NT2/D1 (cell line): Measurements from ENCODE around the gene C1GALT1.

ENCODE experiments used
- SUZ12 ChIP-seq: IDR thresholded peaks from 2 replicates; pipeline ENCODE4 v1.6.1; 2011; ENCODE audit not compliant: insufficient read length, insufficient read depth; ENCODE audit errors: extremely low read depth
- YY1 ChIP-seq: IDR thresholded peaks from 2 replicates; pipeline ENCODE4 v1.6.1; 2011; ENCODE audit not compliant: insufficient read length, insufficient read depth
- ZNF274 ChIP-seq: IDR thresholded peaks from 2 replicates; pipeline ENCODE4 v1.6.1; 2011; ENCODE audit warnings: mild to moderate bottlenecking, low read depth, low read length

DNA sequence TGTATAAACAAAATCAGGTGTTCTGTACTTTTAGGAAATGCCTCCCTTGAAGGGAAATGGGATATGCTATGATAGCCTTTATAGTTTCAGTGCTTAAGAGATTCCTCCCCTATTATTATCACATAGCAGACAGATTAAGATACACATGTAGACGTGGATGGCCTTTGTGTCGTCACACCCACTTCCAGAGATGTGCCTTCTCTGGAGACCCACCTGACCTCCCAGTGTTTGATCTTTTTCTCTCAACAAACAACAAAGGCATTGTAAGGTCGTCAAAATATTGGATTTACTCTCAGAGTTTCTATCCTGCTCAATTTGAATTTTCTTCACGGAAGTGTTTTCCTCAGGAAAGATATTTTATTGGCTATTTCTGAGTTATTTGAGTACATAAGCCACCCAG lies 25.7 kb upstream of the C1GALT1 start:
- no peak for TF ChIP-seq ZNF274
- no peak for TF ChIP-seq SUZ12
- TF ChIP-seq YY1: no peak
